ENCODE results near the gene ST3GAL3.
A peak's percentile ranks its signal among the peaks of the same experiment; 100 is the strongest.

Gene ST3GAL3

GRCh38 chr1:43912607-43913006 is 205.3 kb downstream of the ST3GAL3 start:
- Histone ChIP-seq H3K4me3 (ENCODE audit: extremely low read depth, insufficient read depth, low read length, poor library complexity, severe bottlenecking) (no peak overlapping the region), H3K27ac (ENCODE audit: low read depth, low read length, severe bottlenecking) (peak overlapping the region; percentile 66), H3K36me3 (ENCODE audit: control insufficient read depth, insufficient read depth, low read length) (no peaks in the 10 kb centered on the region), H3K9me3 (ENCODE audit: control insufficient read depth, low read length) (no peaks in the 10 kb centered on the region), H3K4me1 (ENCODE audit: control insufficient read depth, insufficient read depth, low read length, poor library complexity, severe bottlenecking) (peaks cover 12% of the 10 kb centered on the region)
- 20% methylated on average over 1 of the region's 2 CpGs for WGBS, 2 experiments (ENCODE audit: insufficient coverage in 2 of 2)

GRCh38 chr1:43913051-43913501 is 205.7 kb downstream of the ST3GAL3 start:
- peak overlapping the region; percentile 66 for H3K27ac ChIP-seq (ENCODE audit: low read depth, low read length, severe bottlenecking)
- 88% methylated on average over 3 of the region's 7 CpGs; no CpG with 5 or more reads in 1 of the 2 experiments for WGBS, 2 experiments (ENCODE audit: insufficient coverage in 2 of 2)

GRCh38 chr1:43913666-43914360 is 206.5 kb downstream of the ST3GAL3 start:
- Histone ChIP-seq H3K4me3 (ENCODE audit: extremely low read depth, insufficient read depth, low read length, poor library complexity, severe bottlenecking) (no peak overlapping the region), H3K9me3 (ENCODE audit: control insufficient read depth, low read length) (no peaks in the 10 kb centered on the region), H3K4me1 (ENCODE audit: control insufficient read depth, insufficient read depth, low read length, poor library complexity, severe bottlenecking) (peaks cover 12% of the 10 kb centered on the region), H3K27ac (ENCODE audit: low read depth, low read length, severe bottlenecking) (no peak overlapping the region), H3K36me3 (ENCODE audit: control insufficient read depth, insufficient read depth, low read length) (no peaks in the 10 kb centered on the region)
- WGBS, 2 experiments (ENCODE audit: insufficient coverage in 2 of 2) = 84 to 94% methylated on average over 14 to 15 of the region's 18 CpGs

More at GRCh38 chr1:43913051-43913501, 205.7 kb downstream of the ST3GAL3 start:
- H3K4me1 ChIP-seq (ENCODE audit: control insufficient read depth, insufficient read depth, low read length, poor library complexity, severe bottlenecking) = peaks cover 12% of the 10 kb centered on the region
- no peaks in the 10 kb centered on the region for H3K36me3 ChIP-seq (ENCODE audit: control insufficient read depth, insufficient read depth, low read length)
- H3K4me3 ChIP-seq (ENCODE audit: extremely low read depth, insufficient read depth, low read length, poor library complexity, severe bottlenecking) = no peak overlapping the region
- H3K9me3 ChIP-seq (ENCODE audit: control insufficient read depth, low read length) = no peaks in the 10 kb centered on the region

- no peak overlapping the region for H3K27ac ChIP-seq (ENCODE audit: low read depth, low read length, severe bottlenecking)
- WGBS, 2 experiments (ENCODE audit: insufficient coverage in 2 of 2) = 83 to 89% methylated on average over 10 to 12 of the region's 13 CpGs
- no peaks in the 10 kb centered on the region for H3K36me3 ChIP-seq (ENCODE audit: control insufficient read depth, insufficient read depth, low read length)
Measured at GRCh38 chr1:43914576-43915525, 207.5 kb downstream of the ST3GAL3 start.

GRCh38 chr1:43919906-43920305 is 212.6 kb downstream of the ST3GAL3 start:
- Histone ChIP-seq H3K9me3 (ENCODE audit: control insufficient read depth, low read length) (no peaks in the 10 kb centered on the region), H3K27ac (ENCODE audit: low read depth, low read length, severe bottlenecking) (no peak overlapping the region), H3K36me3 (ENCODE audit: control insufficient read depth, insufficient read depth, low read length) (no peaks in the 10 kb centered on the region), H3K4me3 (ENCODE audit: extremely low read depth, insufficient read depth, low read length, poor library complexity, severe bottlenecking) (no peak overlapping the region), H3K4me1 (ENCODE audit: control insufficient read depth, insufficient read depth, low read length, poor library complexity, severe bottlenecking) (peaks cover 5% of the 10 kb centered on the region)
- WGBS, 2 experiments (ENCODE audit: insufficient coverage in 2 of 2) = 80 to 82% methylated on average over 3 to 6 of the region's 7 CpGs

More at GRCh38 chr1:43914576-43915525, 207.5 kb downstream of the ST3GAL3 start:
- peaks cover 12% of the 10 kb centered on the region for H3K4me1 ChIP-seq (ENCODE audit: control insufficient read depth, insufficient read depth, low read length, poor library complexity, severe bottlenecking)
- no peaks in the 10 kb centered on the region for H3K9me3 ChIP-seq (ENCODE audit: control insufficient read depth, low read length)
- H3K4me3 ChIP-seq (ENCODE audit: extremely low read depth, insufficient read depth, low read length, poor library complexity, severe bottlenecking) = no peak overlapping the region

DNA sequence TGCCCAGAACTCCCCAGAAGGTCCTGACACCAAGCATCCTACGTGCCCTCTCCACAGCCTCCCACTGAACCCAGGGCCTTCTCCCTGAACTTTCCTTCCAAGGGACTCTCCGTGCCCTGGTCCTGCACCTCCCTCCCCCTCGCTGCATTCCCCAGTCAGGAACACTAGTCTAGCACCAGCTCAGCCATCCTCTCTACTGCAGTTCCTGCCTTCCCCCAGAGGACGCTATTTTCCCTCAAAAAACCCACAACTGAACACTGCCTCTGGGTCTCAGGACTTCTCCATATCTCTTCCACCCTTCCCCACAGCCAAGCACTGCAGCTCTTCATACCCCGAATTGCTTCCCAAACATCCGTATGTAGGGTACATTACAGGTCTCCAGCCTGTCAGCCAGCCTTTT is 213.7 kb downstream of the ST3GAL3 start:
- H3K9me3 ChIP-seq (ENCODE audit: control insufficient read depth, low read length) = no peaks in the 10 kb centered on the region

DNA sequence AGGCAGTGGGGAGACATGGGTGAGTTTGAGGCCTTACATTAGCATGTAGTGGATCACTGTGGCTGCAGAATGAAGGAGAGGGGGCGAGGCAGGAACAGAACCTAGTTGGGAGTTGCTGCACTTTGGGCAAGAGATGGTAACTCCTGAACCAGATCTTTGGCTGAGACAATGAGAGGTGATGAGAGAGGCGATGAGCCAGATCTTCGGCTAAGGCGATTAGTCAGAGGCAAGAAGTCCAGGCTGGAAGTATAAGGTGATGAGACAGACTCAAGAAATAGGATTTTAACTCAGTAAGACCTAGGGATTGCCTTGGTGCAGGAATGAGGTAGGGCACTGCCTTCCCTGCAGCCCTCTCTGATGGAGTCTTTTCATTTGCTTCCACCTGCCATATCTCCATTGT is 217.2 kb downstream of the ST3GAL3 start:
- no peak overlapping the region for H3K27ac ChIP-seq (ENCODE audit: low read depth, low read length, severe bottlenecking)
- no peak overlapping the region for H3K4me3 ChIP-seq (ENCODE audit: extremely low read depth, insufficient read depth, low read length, poor library complexity, severe bottlenecking)
- no peaks in the 10 kb centered on the region for H3K9me3 ChIP-seq (ENCODE audit: control insufficient read depth, low read length)
- H3K4me1 ChIP-seq (ENCODE audit: control insufficient read depth, insufficient read depth, low read length, poor library complexity, severe bottlenecking) = peaks cover 5% of the 10 kb centered on the region
- peaks cover 6% of the 10 kb centered on the region for H3K36me3 ChIP-seq (ENCODE audit: control insufficient read depth, insufficient read depth, low read length)
- WGBS, 2 experiments (ENCODE audit: insufficient coverage in 2 of 2) = 74 to 75% methylated on average over 4 of the region's 4 CpGs

More for the DNA sequence above, 213.7 kb downstream of the ST3GAL3 start:
- no peaks in the 10 kb centered on the region for H3K36me3 ChIP-seq (ENCODE audit: control insufficient read depth, insufficient read depth, low read length)
- peaks cover 5% of the 10 kb centered on the region for H3K4me1 ChIP-seq (ENCODE audit: control insufficient read depth, insufficient read depth, low read length, poor library complexity, severe bottlenecking)
- WGBS, 2 experiments (ENCODE audit: insufficient coverage in 2 of 2) = 92 to 94% methylated on average over 5 to 6 of the region's 6 CpGs
- H3K4me3 ChIP-seq (ENCODE audit: extremely low read depth, insufficient read depth, low read length, poor library complexity, severe bottlenecking) = no peak overlapping the region
- H3K27ac ChIP-seq (ENCODE audit: low read depth, low read length, severe bottlenecking) = no peak overlapping the region

DNA sequence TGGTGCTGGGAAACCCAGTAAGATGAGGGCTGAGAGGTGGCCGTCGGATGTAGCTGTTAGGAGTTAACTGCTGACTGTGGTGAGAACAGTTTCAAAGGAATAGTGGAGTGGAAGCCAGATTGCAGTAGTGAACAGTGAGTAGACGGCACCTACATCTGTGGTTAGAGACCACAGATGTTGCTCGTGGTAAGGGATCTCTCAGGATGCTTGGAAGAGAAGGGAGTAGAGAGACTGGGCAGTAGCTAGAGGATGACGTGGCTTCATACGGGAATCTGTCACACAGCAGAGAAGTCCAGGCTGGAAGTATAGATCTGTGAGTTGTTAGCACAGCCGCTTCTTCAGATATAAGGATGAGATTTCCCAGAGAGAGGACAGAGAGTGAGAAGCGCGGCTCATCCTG is 218.5 kb downstream of the ST3GAL3 start:
- peaks cover 15% of the 10 kb centered on the region for H3K36me3 ChIP-seq (ENCODE audit: control insufficient read depth, insufficient read depth, low read length)
- H3K27ac ChIP-seq (ENCODE audit: low read depth, low read length, severe bottlenecking) = no peak overlapping the region
- peaks cover 12% of the 10 kb centered on the region for H3K4me1 ChIP-seq (ENCODE audit: control insufficient read depth, insufficient read depth, low read length, poor library complexity, severe bottlenecking)
- 88 to 100% methylated on average over 9 of the region's 9 CpGs for WGBS, 2 experiments (ENCODE audit: insufficient coverage in 2 of 2)
- no peak overlapping the region for H3K4me3 ChIP-seq (ENCODE audit: extremely low read depth, insufficient read depth, low read length, poor library complexity, severe bottlenecking)
- no peaks in the 10 kb centered on the region for H3K9me3 ChIP-seq (ENCODE audit: control insufficient read depth, low read length)

DNA sequence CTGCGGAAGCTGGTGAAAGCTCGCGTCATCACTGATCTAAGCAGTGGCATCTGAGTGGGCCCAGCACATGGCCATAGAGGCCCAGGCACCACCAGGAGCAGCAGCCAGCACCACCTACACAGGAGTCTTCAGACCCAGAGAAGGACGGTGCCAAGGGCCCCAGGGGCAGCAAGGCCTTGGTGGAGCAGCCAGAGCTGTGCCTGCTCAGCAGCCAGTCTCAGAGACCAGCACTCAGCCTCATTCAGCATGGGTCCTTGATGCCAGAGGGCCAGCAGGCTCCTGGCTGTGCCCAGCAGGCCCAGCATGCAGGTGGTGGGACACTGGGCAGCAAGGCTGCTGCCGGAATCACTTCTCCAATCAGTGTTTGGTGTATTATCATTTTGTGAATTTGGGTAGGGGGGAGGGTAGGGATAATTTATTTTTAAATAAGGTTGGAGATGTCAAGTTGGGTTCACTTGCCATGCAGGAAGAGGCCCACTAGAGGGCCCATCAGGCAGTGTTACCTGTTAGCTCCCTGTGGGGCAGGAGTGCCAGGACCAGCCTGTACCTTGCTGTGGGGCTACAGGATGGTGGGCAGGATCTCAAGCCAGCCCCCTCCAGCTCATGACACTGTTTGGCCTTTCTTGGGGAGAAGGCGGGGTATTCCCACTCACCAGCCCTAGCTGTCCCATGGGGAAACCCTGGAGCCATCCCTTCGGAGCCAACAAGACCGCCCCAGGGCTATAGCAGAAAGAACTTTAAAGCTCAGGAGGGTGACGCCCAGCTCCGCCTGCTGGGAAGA is 223.0 kb downstream of the ST3GAL3 start:
- H3K4me1 ChIP-seq (ENCODE audit: control insufficient read depth, insufficient read depth, low read length, poor library complexity, severe bottlenecking) = peaks cover 22% of the 10 kb centered on the region
- WGBS, 2 experiments (ENCODE audit: insufficient coverage in 2 of 2) = 92 to 97% methylated on average over 8 to 9 of the region's 10 CpGs
- H3K27ac ChIP-seq (ENCODE audit: low read depth, low read length, severe bottlenecking) = peak overlapping the region; percentile 66
- H3K9me3 ChIP-seq (ENCODE audit: control insufficient read depth, low read length) = no peaks in the 10 kb centered on the region
- H3K4me3 ChIP-seq (ENCODE audit: extremely low read depth, insufficient read depth, low read length, poor library complexity, severe bottlenecking) = no peak overlapping the region
- H3K36me3 ChIP-seq (ENCODE audit: control insufficient read depth, insufficient read depth, low read length) = peaks cover 15% of the 10 kb centered on the region

DNA sequence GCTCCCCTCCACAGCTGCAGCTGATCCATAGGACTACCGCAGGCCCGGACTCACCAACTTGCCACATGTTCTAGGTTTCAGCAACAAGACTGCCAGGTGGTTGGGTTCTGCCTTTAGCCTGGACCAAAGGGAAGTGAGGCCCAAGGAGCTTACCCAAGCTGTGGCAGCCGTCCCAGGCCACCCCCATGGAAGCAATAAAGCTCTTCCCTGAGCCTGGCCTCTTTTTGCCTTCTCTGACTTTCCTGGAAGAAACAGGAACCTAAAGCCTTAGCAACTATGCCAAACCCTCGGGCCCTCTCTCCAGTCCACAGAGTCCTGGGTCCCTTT is 223.6 kb downstream of the ST3GAL3 start:
- Histone ChIP-seq H3K27ac (ENCODE audit: low read depth, low read length, severe bottlenecking) (no peak overlapping the region), H3K4me3 (ENCODE audit: extremely low read depth, insufficient read depth, low read length, poor library complexity, severe bottlenecking) (no peak overlapping the region), H3K4me1 (ENCODE audit: control insufficient read depth, insufficient read depth, low read length, poor library complexity, severe bottlenecking) (peaks cover 22% of the 10 kb centered on the region), H3K36me3 (ENCODE audit: control insufficient read depth, insufficient read depth, low read length) (peaks cover 15% of the 10 kb centered on the region), H3K9me3 (ENCODE audit: control insufficient read depth, low read length) (no peaks in the 10 kb centered on the region)
- WGBS, 2 experiments (ENCODE audit: insufficient coverage in 2 of 2) = 90 to 92% methylated on average over 4 of the region's 4 CpGs
